Panc1 (cell line): ENCODE data around the gene TMEM222. TPM values are rescaled to one million over a fixed set of nuclear protein-coding genes. Genes with fewer than 3 reads are reported as not detected.

Experiments used
- ATAC-seq: fragments of 200-7000 bp; cut with Tn5 transposase; 2 replicates; pipeline ENCODE4 v1.9.1; 2020; ENCODE audit warnings: mild to moderate bottlenecking, moderate library complexity
- BruUV-seq: library from RNA; stranded (reverse); fragments of 400-500 nt; replicated peaks from 2 replicates; lab custom pipeline; 2021; lab: Mats Ljungman, UMichigan
- CTCF ChIA-PET: fragments of 300-600 bp; sonication (Branson Sonifier 250); formaldehyde crosslinking; loops from one replicate; lab custom pipeline; 2022; ENCODE audit warnings: antibody characterized with exemption; lab: Charles Lee
- POLR2A ChIA-PET: fragments of 300-600 bp; sonication (Branson Sonifier 250); formaldehyde crosslinking; loops from one replicate; lab custom pipeline; 2022; ENCODE audit warnings: antibody characterized with exemption; lab: Charles Lee
- DNase-seq: peaks from one replicate; pipeline ENCODE4 v3.0.0-alpha.2; 2010; ENCODE audit warnings: low read depth, low spot score
- H3K27ac ChIP-seq: 2 replicates; pipeline ENCODE4 v1.5.1; 2011; ENCODE audit warnings: mild to moderate bottlenecking, low read length, inconsistent platforms
- H3K27me3 ChIP-seq: fragments of 200-500 bp; sonication (Bioruptor generic); 2 replicates; pipeline ENCODE4 v1.6.0; 2014; ENCODE audit warnings: low read length, inconsistent platforms; ENCODE audit not compliant: control insufficient read depth, insufficient read depth
- H3K36me3 ChIP-seq: fragments of 200-500 bp; sonication (Bioruptor generic); 2 replicates; pipeline ENCODE4 v1.5.1; 2014; ENCODE audit warnings: inconsistent platforms, mild to moderate bottlenecking, low read length, moderate library complexity; ENCODE audit not compliant: control insufficient read depth, insufficient read depth
- H3K4me1 ChIP-seq: 2 replicates; pipeline ENCODE4 v1.5.1; 2011; ENCODE audit warnings: inconsistent platforms, mild to moderate bottlenecking, low read length, moderate library complexity; ENCODE audit not compliant: control insufficient read depth, insufficient read depth
- H3K4me3 ChIP-seq, 2 experiments: 2 replicates each; pipeline ENCODE4 v1.5.1; 2011 to 2012; ENCODE audit warnings: low read depth in 2 of 2, low read length in 2 of 2, mild to moderate bottlenecking in 2 of 2, inconsistent platforms in 1 of 2, moderate library complexity in 1 of 2
- H3K9me3 ChIP-seq: fragments of 200-500 bp; sonication (Bioruptor generic); 2 replicates; pipeline ENCODE4 v1.5.1; 2014; ENCODE audit warnings: low read depth, mild to moderate bottlenecking, inconsistent platforms, low read length, moderate library complexity; ENCODE audit not compliant: control insufficient read depth, insufficient read depth
- POLR2AphosphoS5 ChIP-seq: IDR thresholded peaks from 2 replicates; pipeline ENCODE4 v1.6.1; 2012; ENCODE audit warnings: mild to moderate bottlenecking, low read depth, low read length, moderate library complexity
- SIN3A ChIP-seq: IDR thresholded peaks from 2 replicates; pipeline ENCODE4 v1.6.1; 2012; ENCODE audit warnings: low read depth, mild to moderate bottlenecking, low read length, moderate library complexity, borderline replicate concordance; ENCODE audit not compliant: insufficient read depth
- TCF7L2 ChIP-seq: IDR thresholded peaks from 2 replicates; pipeline ENCODE4 v1.6.1; 2011; ENCODE audit warnings: mild to moderate bottlenecking, low read depth, low read length, inconsistent platforms
- in situ Hi-C: cut with HindIII; loops from 2 replicates; pipeline ENCODE4 v1.10.0; 2016; ENCODE audit warnings: low sequenced_read_pairs, low pct_unique_long_range_greater_than_20kb
- intact Hi-C: fragments of 100-400 bp; cut with micrococcal nuclease; formaldehyde crosslinking; loops from one replicate; pipeline ENCODE4 v1.10.0; 2022; ENCODE audit not compliant: unreplicated experiment
- total RNA-seq: library from RNA; stranded (reverse); gene quantifications from one replicate; pipeline ENCODE4 v1.2.1, GENCODE V29; 2021; ENCODE audit not compliant: unreplicated experiment
- TF ChIP-seq, protein P1 (sequence below), 2 experiments: IDR thresholded peaks; 2 replicates each; pipeline ENCODE4 v1.6.1; 2011 to 2012; ENCODE audit warnings: low read depth in 2 of 2, control low read depth in 1 of 2, low read length in 1 of 2, mild to moderate bottlenecking in 1 of 2, moderate library complexity in 1 of 2; ENCODE audit not compliant: insufficient read depth in 1 of 2
- TF ChIP-seq, protein P2 (sequence below): fragments of 450-650 bp; IDR thresholded peaks from 2 replicates; pipeline ENCODE4 v1.5.1; 2017; ENCODE audit warnings: mild to moderate bottlenecking

TMEM222 gene
- total RNA-seq, 1 experiment from 2014 or later: 55.3 TPM

DNA sequence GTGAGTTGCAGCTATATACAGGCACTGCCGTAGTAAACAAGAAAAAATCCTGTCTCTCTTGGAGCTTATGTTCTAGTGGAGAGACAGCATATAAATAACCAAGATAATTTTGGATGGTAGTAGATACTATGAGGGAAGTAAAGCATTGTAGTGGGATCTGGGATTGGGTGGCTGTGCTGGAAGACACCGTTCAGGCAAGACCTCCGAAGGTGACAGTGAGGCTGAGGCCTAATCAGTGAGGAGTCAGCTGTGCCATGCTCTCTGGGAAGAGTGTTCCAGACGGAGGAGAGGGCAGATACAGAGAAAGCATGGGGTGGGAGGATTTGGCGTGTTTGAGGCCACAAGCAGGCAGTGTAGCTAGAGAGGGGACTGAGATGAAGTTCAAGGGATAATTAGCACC is 6.0 kb downstream of the TMEM222 start:
- Histone ChIP-seq H3K9me3 (no peaks in the 10 kb centered on the region), H3K36me3 (peaks cover 4% of the 10 kb centered on the region), H3K27me3 (no peaks in the 10 kb centered on the region), H3K4me1 (peaks cover 10% of the 10 kb centered on the region; the same call in 1 of the 2 replicates), H3K27ac (no peak overlapping the region), H3K4me3 (no peak overlapping the region)
- intact Hi-C loops (no loop called here), in situ Hi-C loops (no loop called here)
- no peak for ATAC-seq
- no TSS peak for BruUV-seq
- no peak for DNase-seq
- CTCF ChIA-PET: interaction anchor here (0.6 kb wide), 1 partner anchor 17 kb away, joined by 3 read pairs; no protein-coding TSS in a partner anchor
- TF ChIP-seq TCF7L2: no peak
- TF ChIP-seq POLR2AphosphoS5: no peak
- TF ChIP-seq, protein P1, sequence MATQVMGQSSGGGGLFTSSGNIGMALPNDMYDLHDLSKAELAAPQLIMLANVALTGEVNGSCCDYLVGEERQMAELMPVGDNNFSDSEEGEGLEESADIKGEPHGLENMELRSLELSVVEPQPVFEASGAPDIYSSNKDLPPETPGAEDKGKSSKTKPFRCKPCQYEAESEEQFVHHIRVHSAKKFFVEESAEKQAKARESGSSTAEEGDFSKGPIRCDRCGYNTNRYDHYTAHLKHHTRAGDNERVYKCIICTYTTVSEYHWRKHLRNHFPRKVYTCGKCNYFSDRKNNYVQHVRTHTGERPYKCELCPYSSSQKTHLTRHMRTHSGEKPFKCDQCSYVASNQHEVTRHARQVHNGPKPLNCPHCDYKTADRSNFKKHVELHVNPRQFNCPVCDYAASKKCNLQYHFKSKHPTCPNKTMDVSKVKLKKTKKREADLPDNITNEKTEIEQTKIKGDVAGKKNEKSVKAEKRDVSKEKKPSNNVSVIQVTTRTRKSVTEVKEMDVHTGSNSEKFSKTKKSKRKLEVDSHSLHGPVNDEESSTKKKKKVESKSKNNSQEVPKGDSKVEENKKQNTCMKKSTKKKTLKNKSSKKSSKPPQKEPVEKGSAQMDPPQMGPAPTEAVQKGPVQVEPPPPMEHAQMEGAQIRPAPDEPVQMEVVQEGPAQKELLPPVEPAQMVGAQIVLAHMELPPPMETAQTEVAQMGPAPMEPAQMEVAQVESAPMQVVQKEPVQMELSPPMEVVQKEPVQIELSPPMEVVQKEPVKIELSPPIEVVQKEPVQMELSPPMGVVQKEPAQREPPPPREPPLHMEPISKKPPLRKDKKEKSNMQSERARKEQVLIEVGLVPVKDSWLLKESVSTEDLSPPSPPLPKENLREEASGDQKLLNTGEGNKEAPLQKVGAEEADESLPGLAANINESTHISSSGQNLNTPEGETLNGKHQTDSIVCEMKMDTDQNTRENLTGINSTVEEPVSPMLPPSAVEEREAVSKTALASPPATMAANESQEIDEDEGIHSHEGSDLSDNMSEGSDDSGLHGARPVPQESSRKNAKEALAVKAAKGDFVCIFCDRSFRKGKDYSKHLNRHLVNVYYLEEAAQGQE (IDR thresholded peaks at IDR 0.05; ENCODE audit: insufficient read depth in 1 of 2, low read depth in 2 of 2, low read length in 1 of 2): no peak
- TF ChIP-seq, protein P2, sequence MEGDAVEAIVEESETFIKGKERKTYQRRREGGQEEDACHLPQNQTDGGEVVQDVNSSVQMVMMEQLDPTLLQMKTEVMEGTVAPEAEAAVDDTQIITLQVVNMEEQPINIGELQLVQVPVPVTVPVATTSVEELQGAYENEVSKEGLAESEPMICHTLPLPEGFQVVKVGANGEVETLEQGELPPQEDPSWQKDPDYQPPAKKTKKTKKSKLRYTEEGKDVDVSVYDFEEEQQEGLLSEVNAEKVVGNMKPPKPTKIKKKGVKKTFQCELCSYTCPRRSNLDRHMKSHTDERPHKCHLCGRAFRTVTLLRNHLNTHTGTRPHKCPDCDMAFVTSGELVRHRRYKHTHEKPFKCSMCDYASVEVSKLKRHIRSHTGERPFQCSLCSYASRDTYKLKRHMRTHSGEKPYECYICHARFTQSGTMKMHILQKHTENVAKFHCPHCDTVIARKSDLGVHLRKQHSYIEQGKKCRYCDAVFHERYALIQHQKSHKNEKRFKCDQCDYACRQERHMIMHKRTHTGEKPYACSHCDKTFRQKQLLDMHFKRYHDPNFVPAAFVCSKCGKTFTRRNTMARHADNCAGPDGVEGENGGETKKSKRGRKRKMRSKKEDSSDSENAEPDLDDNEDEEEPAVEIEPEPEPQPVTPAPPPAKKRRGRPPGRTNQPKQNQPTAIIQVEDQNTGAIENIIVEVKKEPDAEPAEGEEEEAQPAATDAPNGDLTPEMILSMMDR: no peak
- TF ChIP-seq SIN3A: no peak
- POLR2A ChIA-PET: no interaction called here

DNA sequence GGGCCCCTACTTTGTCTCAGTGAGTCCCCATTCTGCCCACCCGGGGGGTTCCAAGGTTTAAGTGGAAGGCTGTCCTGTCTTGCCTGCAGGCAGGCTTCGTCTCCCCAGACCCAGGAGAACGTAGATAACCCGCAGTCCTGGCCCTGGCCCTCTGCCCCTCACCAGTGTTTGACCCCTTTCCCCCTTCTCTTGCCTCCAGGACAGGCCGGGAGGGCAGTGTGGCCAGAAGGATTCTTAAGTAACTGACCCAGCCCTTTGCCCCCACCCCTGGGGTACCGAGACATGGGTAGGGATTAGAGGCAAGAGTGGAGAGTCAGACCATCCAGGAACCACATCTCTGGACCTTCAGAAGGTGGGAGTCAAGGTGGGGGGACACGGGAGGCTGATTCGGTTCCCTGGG is 8.8 kb downstream of the TMEM222 start:
- no TSS peak for BruUV-seq
- POLR2A ChIA-PET: no interaction called here
- CTCF ChIA-PET: no interaction called here
- intact Hi-C loops (no loop called here), in situ Hi-C loops (no loop called here)
- H3K4me1 ChIP-seq: peaks cover 7% of the 10 kb centered on the region; the same call in 1 of the 2 replicates
- DNase-seq (no peak), ATAC-seq (no peak)
- H3K4me3 ChIP-seq: no peak overlapping the region
- TF ChIP-seq, protein P1 (IDR thresholded peaks at IDR 0.05; ENCODE audit: insufficient read depth in 1 of 2, low read depth in 2 of 2, low read length in 1 of 2): no peak
- no peak for TF ChIP-seq POLR2AphosphoS5
- H3K27ac ChIP-seq: no peak overlapping the region
- H3K36me3 ChIP-seq: peaks cover 2% of the 10 kb centered on the region
- no peaks in the 10 kb centered on the region for H3K27me3 ChIP-seq
- H3K9me3 ChIP-seq: no peaks in the 10 kb centered on the region
